GM19025 (cell line): ENCODE results near the gene RYR2.

Source experiments
- ATAC-seq: cut with Tn5 transposase; IDR thresholded peaks from one replicate; pipeline ENCODE4 v1.9.1; 2021; ENCODE audit warnings: mild to moderate bottlenecking, low read depth, moderate library complexity; ENCODE audit not compliant: unreplicated experiment

RYR2 gene

GRCh38 chr1:237608433-237608832 lies 566.4 kb downstream of the RYR2 start:
- no peak for ATAC-seq

- ATAC-seq = no peak
These were observed 568.2 kb downstream of the RYR2 start for GRCh38 chr1:237610157-237610556.

- no peak for ATAC-seq
These were observed 572.0 kb downstream of the RYR2 start for GRCh38 chr1:237613984-237614383.

- ATAC-seq = no peak
These were observed 577.6 kb downstream of the RYR2 start for GRCh38 chr1:237619553-237619952.

- ATAC-seq = no peak
These were observed 592.9 kb downstream of the RYR2 start for GRCh38 chr1:237634922-237635321.

- ATAC-seq = no peak
These were observed 596.6 kb downstream of the RYR2 start for GRCh38 chr1:237638555-237638954.

- ATAC-seq = no peak
These were observed 598.2 kb downstream of the RYR2 start for GRCh38 chr1:237640011-237640671.

GRCh38 chr1:237640966-237641365 lies 599.0 kb downstream of the RYR2 start:
- no peak for ATAC-seq

- no peak for ATAC-seq
These were observed 608.8 kb downstream of the RYR2 start for GRCh38 chr1:237650809-237651208.

- ATAC-seq = no peak
These were observed 613.8 kb downstream of the RYR2 start for GRCh38 chr1:237655778-237656177.

- ATAC-seq = no peak
These were observed 622.4 kb downstream of the RYR2 start for GRCh38 chr1:237664348-237664747.

- no peak for ATAC-seq
These were observed 628.3 kb downstream of the RYR2 start for GRCh38 chr1:237670302-237670701.

- no peak for ATAC-seq
These were observed 629.3 kb downstream of the RYR2 start for GRCh38 chr1:237671262-237671661.

GRCh38 chr1:237671935-237672334 lies 630.0 kb downstream of the RYR2 start:
- no peak for ATAC-seq

- no peak for ATAC-seq
These were observed 630.8 kb downstream of the RYR2 start for GRCh38 chr1:237672748-237673147.

- ATAC-seq = no peak
These were observed 631.6 kb downstream of the RYR2 start for GRCh38 chr1:237673631-237674030.

- no peak for ATAC-seq
These were observed 636.0 kb downstream of the RYR2 start for GRCh38 chr1:237677979-237678378.

GRCh38 chr1:237679687-237680086 lies 637.7 kb downstream of the RYR2 start:
- ATAC-seq = no peak

GRCh38 chr1:237681210-237681609 lies 639.2 kb downstream of the RYR2 start:
- no peak for ATAC-seq

- ATAC-seq = no peak
These were observed 642.3 kb downstream of the RYR2 start for GRCh38 chr1:237684236-237684635.

GRCh38 chr1:237685551-237685950 lies 643.6 kb downstream of the RYR2 start:
- no peak for ATAC-seq

GRCh38 chr1:237687804-237688203 lies 645.8 kb downstream of the RYR2 start:
- ATAC-seq = no peak

- no peak for ATAC-seq
These were observed 648.7 kb downstream of the RYR2 start for GRCh38 chr1:237690656-237691055.
